Measurements from ENCODE around the gene PRPF6.
"Not testable (repeated sequence)": the region's sequence is repeated elsewhere in the genome, so short reads cannot be mapped to it uniquely, and the experiment has no call there.

DNA sequence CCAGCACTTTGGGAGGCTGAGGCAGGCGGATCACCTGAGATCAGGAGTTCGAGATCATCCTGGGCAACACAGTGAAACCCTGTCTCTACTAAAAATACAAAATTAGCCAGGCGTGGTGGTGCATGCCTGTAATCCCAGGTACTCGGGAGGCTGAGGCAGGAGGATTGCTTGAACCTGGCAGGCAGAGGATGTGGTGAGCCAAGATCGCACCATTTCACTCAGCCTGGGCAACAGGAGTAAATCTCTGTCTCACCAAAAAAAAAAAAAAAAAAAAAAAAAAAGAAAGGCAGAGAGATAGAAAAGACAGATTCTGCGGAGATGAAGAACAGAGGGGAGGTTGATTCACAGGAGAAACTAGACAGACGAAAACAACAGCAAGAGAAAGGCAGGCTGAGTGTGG is 4.4 kb upstream of the PRPF6 start:
- TF ChIP-seq, protein P1, sequence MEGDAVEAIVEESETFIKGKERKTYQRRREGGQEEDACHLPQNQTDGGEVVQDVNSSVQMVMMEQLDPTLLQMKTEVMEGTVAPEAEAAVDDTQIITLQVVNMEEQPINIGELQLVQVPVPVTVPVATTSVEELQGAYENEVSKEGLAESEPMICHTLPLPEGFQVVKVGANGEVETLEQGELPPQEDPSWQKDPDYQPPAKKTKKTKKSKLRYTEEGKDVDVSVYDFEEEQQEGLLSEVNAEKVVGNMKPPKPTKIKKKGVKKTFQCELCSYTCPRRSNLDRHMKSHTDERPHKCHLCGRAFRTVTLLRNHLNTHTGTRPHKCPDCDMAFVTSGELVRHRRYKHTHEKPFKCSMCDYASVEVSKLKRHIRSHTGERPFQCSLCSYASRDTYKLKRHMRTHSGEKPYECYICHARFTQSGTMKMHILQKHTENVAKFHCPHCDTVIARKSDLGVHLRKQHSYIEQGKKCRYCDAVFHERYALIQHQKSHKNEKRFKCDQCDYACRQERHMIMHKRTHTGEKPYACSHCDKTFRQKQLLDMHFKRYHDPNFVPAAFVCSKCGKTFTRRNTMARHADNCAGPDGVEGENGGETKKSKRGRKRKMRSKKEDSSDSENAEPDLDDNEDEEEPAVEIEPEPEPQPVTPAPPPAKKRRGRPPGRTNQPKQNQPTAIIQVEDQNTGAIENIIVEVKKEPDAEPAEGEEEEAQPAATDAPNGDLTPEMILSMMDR (IDR thresholded peaks at IDR 0.05): not testable (repeated sequence)
- TF ChIP-seq ZFX (IDR thresholded peaks at IDR 0.05; ENCODE audit: borderline replicate concordance): not testable (repeated sequence)

Measured in 22Rv1 (cell line).